IMR-90 (cell line): ENCODE measurements around the gene PTK6. TPM values are rescaled to one million over a fixed set of nuclear protein-coding genes. Genes with fewer than 3 reads are reported as not detected.

Source experiments
- ATAC-seq: fragments of 200-7000 bp; cut with Tn5 transposase; 2 replicates; pipeline ENCODE4 v1.9.1; 2020; ENCODE audit warnings: low read depth, mild to moderate bottlenecking, moderate library complexity
- BruUV-seq: library from RNA; stranded (reverse); fragments of 400-500 nt; replicated peaks from 2 replicates; lab custom pipeline; 2021; lab: Mats Ljungman, UMichigan
- CTCF ChIA-PET: fragments of 300-600 bp; formaldehyde crosslinking; extraction: SDS; loops from one replicate; lab custom pipeline; 2021; ENCODE audit warnings: antibody characterized with exemption; lab: Yijun Ruan, JAX
- POLR2A ChIA-PET: fragments of 300-600 bp; sonication (Branson Sonifier 250); formaldehyde crosslinking; loops from one replicate; lab custom pipeline; 2022; ENCODE audit warnings: antibody characterized with exemption; ENCODE audit not compliant: unreplicated experiment; lab: Charles Lee
- DNase-seq: peaks from one replicate; pipeline ENCODE4 v3.0.0; 2013
- H2AFZ ChIP-seq: replicated peaks from 2 replicates; pipeline ENCODE3; 2013; ENCODE audit warnings: low read length, mild to moderate bottlenecking; ENCODE audit not compliant: poor library complexity
- H2AK5ac ChIP-seq: 2 replicates; pipeline ENCODE4 v1.6.1; 2013; ENCODE audit warnings: low read depth, low read length, inconsistent platforms
- H2AK9ac ChIP-seq: replicated peaks from 2 replicates; pipeline ENCODE3; 2013; ENCODE audit warnings: mild to moderate bottlenecking, low read depth, low read length, moderate library complexity; ENCODE audit not compliant: poor library complexity
- H2BK120ac ChIP-seq: 2 replicates; pipeline ENCODE4 v1.6.1; 2013; ENCODE audit warnings: low read depth, low read length, inconsistent platforms
- H2BK15ac ChIP-seq: 3 replicates; pipeline ENCODE4 v1.6.1; 2013; ENCODE audit warnings: low read depth, low read length, inconsistent platforms
- H2BK20ac ChIP-seq: 2 replicates; pipeline ENCODE4 v1.6.1; 2013; ENCODE audit warnings: low read depth, mild to moderate bottlenecking, inconsistent platforms, low read length, moderate library complexity
- H2BK5ac ChIP-seq: 2 replicates; pipeline ENCODE4 v1.6.1; 2013; ENCODE audit warnings: mild to moderate bottlenecking, low read depth, low read length, inconsistent platforms; ENCODE audit not compliant: poor library complexity, severe bottlenecking
- H3K14ac ChIP-seq: replicated peaks from 2 replicates; pipeline ENCODE4 v1.6.1; 2013; ENCODE audit warnings: low read depth, low read length, inconsistent platforms
- H3K18ac ChIP-seq: 2 replicates; pipeline ENCODE4 v1.6.1; 2013; ENCODE audit warnings: low read depth, low read length, control low read depth
- H3K23ac ChIP-seq: 2 replicates; pipeline ENCODE4 v1.6.1; 2013; ENCODE audit warnings: low read depth, low read length, inconsistent platforms
- H3K27ac ChIP-seq: 2 replicates; pipeline ENCODE4 v1.5.1; 2013; ENCODE audit warnings: mild to moderate bottlenecking, control low read depth, low read length; ENCODE audit not compliant: insufficient read depth
- H3K27me3 ChIP-seq: 2 replicates; pipeline ENCODE4 v1.6.1; 2013; ENCODE audit warnings: low read length; ENCODE audit not compliant: control insufficient read depth, insufficient read depth
- H3K36me3 ChIP-seq: 2 replicates; pipeline ENCODE4 v1.6.1; 2013; ENCODE audit warnings: low read length, mixed read lengths; ENCODE audit not compliant: control insufficient read depth, insufficient read depth
- H3K4ac ChIP-seq: 2 replicates; pipeline ENCODE4 v1.6.1; 2013; ENCODE audit warnings: low read depth, low read length, inconsistent platforms
- H3K4me1 ChIP-seq: 2 replicates; pipeline ENCODE4 v1.6.1; 2013; ENCODE audit warnings: low read length, mixed read lengths; ENCODE audit not compliant: control insufficient read depth, insufficient read depth
- H3K4me2 ChIP-seq: 2 replicates; pipeline ENCODE4 v1.6.1; 2013; ENCODE audit warnings: low read depth, mild to moderate bottlenecking, control low read depth, low read length, moderate library complexity
- H3K4me3 ChIP-seq: 2 replicates; pipeline ENCODE4 v1.5.1; 2013; ENCODE audit warnings: low read depth, mild to moderate bottlenecking, control low read depth, low read length, moderate library complexity; ENCODE audit not compliant: insufficient read depth
- H3K56ac ChIP-seq: 2 replicates; pipeline ENCODE4 v1.6.1; 2013; ENCODE audit warnings: low read length, inconsistent platforms; ENCODE audit not compliant: insufficient read depth; ENCODE audit errors: extremely low read depth
- H3K79me1 ChIP-seq, 2 experiments: 2 replicates each; pipeline ENCODE4 v1.6.1; 2013; ENCODE audit warnings: low read length in 2 of 2, inconsistent platforms in 1 of 2, low read depth in 1 of 2
- H3K9ac ChIP-seq: 2 replicates; pipeline ENCODE4 v1.6.1; 2013; ENCODE audit warnings: low read depth, low read length, control low read depth
- H3K9me1 ChIP-seq: 2 replicates; pipeline ENCODE4 v1.6.1; 2013; ENCODE audit warnings: low read length, inconsistent platforms; ENCODE audit not compliant: insufficient read depth
- H3K9me3 ChIP-seq: 2 replicates; pipeline ENCODE4 v1.6.1; 2013; ENCODE audit warnings: low read length; ENCODE audit not compliant: control insufficient read depth, insufficient read depth
- H4K20me1 ChIP-seq: 2 replicates; pipeline ENCODE4 v1.6.1; 2013; ENCODE audit warnings: low read length, inconsistent platforms; ENCODE audit not compliant: insufficient read depth
- H4K5ac ChIP-seq: 2 replicates; pipeline ENCODE4 v1.6.1; 2013; ENCODE audit warnings: mild to moderate bottlenecking, low read depth, low read length, control low read depth
- H4K8ac ChIP-seq, 2 experiments: 2 replicates each; pipeline ENCODE4 v1.6.1; 2013; ENCODE audit warnings: low read depth in 2 of 2, low read length in 2 of 2, control low read depth in 1 of 2, inconsistent platforms in 1 of 2
- H4K91ac ChIP-seq: 2 replicates; pipeline ENCODE4 v1.6.1; 2013; ENCODE audit warnings: low read depth, low read length, inconsistent platforms; ENCODE audit not compliant: insufficient read depth
- BHLHE40 ChIP-seq: fragments of 150-350 bp; IDR thresholded peaks from 2 replicates; pipeline ENCODE4 v1.6.1; 2016; ENCODE audit warnings: mild to moderate bottlenecking, low read depth, low read length
- CEBPB ChIP-seq: IDR thresholded peaks from 2 replicates; pipeline ENCODE4 v1.6.1; 2012; ENCODE audit warnings: low read depth, low read length, improper control_type of control experiment
- CHD1 ChIP-seq: IDR thresholded peaks from 2 replicates; pipeline ENCODE4 v1.6.1; 2012; ENCODE audit warnings: low read depth, low read length, improper control_type of control experiment
- ELK1 ChIP-seq: fragments of 150-350 bp; IDR thresholded peaks from 2 replicates; pipeline ENCODE4 v1.6.1; 2016; ENCODE audit warnings: low read depth, mild to moderate bottlenecking, low read length, moderate library complexity, borderline replicate concordance
- FOS ChIP-seq: fragments of 150-350 bp; IDR thresholded peaks from 2 replicates; pipeline ENCODE4 v1.6.1; 2016; ENCODE audit warnings: low read depth, low read length
- MAFK ChIP-seq: IDR thresholded peaks from 2 replicates; pipeline ENCODE4 v1.6.1; 2012; ENCODE audit warnings: low read depth, low read length, improper control_type of control experiment
- MAZ ChIP-seq: IDR thresholded peaks from 2 replicates; pipeline ENCODE4 v1.6.1; 2012; ENCODE audit warnings: low read depth, mild to moderate bottlenecking, low read length, improper control_type of control experiment, moderate library complexity, borderline replicate concordance
- MXI1 ChIP-seq: IDR thresholded peaks from 2 replicates; pipeline ENCODE4 v1.6.1; 2012; ENCODE audit warnings: low read depth, mild to moderate bottlenecking, low read length, moderate library complexity, borderline replicate concordance
- NFE2L2 ChIP-seq: fragments of 150-350 bp; IDR thresholded peaks from 2 replicates; pipeline ENCODE4 v1.6.1; 2016; ENCODE audit warnings: low read depth, mild to moderate bottlenecking, low read length
- POLR2A ChIP-seq: IDR thresholded peaks from 2 replicates; pipeline ENCODE4 v1.6.1; 2012; ENCODE audit warnings: mild to moderate bottlenecking, low read depth, low read length
- RAD21 ChIP-seq: IDR thresholded peaks from 2 replicates; pipeline ENCODE4 v1.6.1; 2012; ENCODE audit warnings: low read length, improper control_type of control experiment
- RCOR1 ChIP-seq: IDR thresholded peaks from 2 replicates; pipeline ENCODE4 v1.6.1; 2012; ENCODE audit warnings: mild to moderate bottlenecking, low read length, improper control_type of control experiment; ENCODE audit not compliant: insufficient replicate concordance
- RFX5 ChIP-seq: IDR thresholded peaks from 2 replicates; pipeline ENCODE4 v1.8.0; 2012; ENCODE audit warnings: low read depth, mild to moderate bottlenecking, low read length, moderate library complexity
- SMC3 ChIP-seq: fragments of 150-350 bp; IDR thresholded peaks from 2 replicates; pipeline ENCODE4 v1.6.1; 2016; ENCODE audit warnings: low read depth, mild to moderate bottlenecking, antibody characterized with exemption, low read length, moderate library complexity
- USF2 ChIP-seq: fragments of 150-350 bp; IDR thresholded peaks from 2 replicates; pipeline ENCODE4 v1.6.1; 2017; ENCODE audit warnings: mild to moderate bottlenecking, antibody characterized with exemption, low read length, low read depth
- WGBS, 2 experiments: methylation state at CpG; one replicate each; pipeline versions ENCODE4 v1.1.5 to v1.1.7; 2013; ENCODE audit warnings: missing lambda C conversion rate in 2 of 2; ENCODE audit not compliant: insufficient read length in 1 of 2; ENCODE audit errors: extremely low coverage in 2 of 2; 5-methylcytosine and 5-hydroxymethylcytosine counted together
- dilution Hi-C: fragments of 300-500 bp; cut with HindIII; formaldehyde crosslinking; loops from one replicate; pipeline ENCODE4 v1.14.3; 2018; ENCODE audit warnings: low sequenced_read_pairs; ENCODE audit not compliant: unreplicated experiment
- in situ Hi-C: fragments of 300-500 bp; cut with MboI; formaldehyde crosslinking; loops from 3 replicates; pipeline ENCODE4 v1.14.3; 2019; ENCODE audit warnings: low sequenced_read_pairs, inconsistent platforms, mixed read lengths
- intact Hi-C: fragments of 100-400 bp; cut with micrococcal nuclease; formaldehyde crosslinking; loops from 2 replicates; pipeline ENCODE4 v1.10.0; 2022
- polyA plus RNA-seq, 3 experiments: library from polyadenylated mRNA; depleted of rRNA; stranded (reverse); fragments of >200 nt; gene quantifications; 2 replicates each; pipeline ENCODE4 v1.2.3, GENCODE V29; 2012; ENCODE audit warnings: low replicate concordance in 1 of 3
- total RNA-seq: library from RNA; depleted of rRNA; stranded (reverse); fragments of >200 nt; gene quantifications from 2 replicates; pipeline ENCODE4 v1.2.3, GENCODE V29; 2012
- TF ChIP-seq, protein P1 (sequence below): conservative IDR thresholded peaks from 2 replicates; pipeline ENCODE4 v1.5.1; 2012; ENCODE audit warnings: mild to moderate bottlenecking, low read depth, low read length, improper control_type of control experiment

Gene PTK6
- total and polyA plus RNA-seq, 2 of the 4 experiments (the other 2 are of a cell fraction) = not detected

DNA sequence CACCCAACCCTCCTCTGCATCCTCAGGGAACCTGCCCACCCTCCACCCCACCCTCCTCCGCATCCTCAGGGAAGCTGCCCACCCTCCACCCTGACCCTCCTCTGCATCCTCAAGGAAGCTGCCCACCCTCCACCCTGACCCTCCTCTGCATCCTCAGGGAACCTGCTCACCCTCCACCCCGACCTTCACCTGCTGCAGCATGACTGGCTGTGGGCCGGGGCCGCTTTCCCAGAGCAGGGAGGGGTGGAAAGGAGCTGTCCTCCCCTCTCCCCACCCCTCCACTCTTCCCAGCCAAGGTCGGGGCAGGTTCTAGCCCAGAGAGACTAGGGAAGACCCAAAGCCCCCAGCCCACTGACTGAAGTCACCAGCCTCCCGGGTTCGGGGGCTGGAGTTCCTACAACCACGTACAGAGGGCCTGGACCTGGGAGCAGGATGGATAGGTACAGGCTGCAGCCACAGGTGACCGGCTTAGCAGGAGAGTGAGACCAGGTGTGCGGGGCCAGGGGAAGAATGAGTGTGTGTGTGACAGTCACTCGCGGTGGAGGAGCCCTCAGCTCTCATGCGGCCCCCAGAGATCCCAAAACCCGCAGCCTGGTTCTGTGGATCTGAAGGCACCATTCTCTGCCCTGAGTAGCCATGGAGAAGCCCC lies 49.9 kb downstream of the PTK6 start:
- BruUV-seq = no TSS peak
- Histone ChIP-seq H4K91ac (no peak overlapping the region), H2BK5ac (no peak overlapping the region), H4K5ac (no peak overlapping the region), H3K4me2 (no peak overlapping the region), H4K20me1 (no peaks in the 10 kb centered on the region; the same call in 1 of the 2 replicates), H2BK15ac (no peak overlapping the region), H2AK5ac (no peak overlapping the region), H2BK120ac (no peak overlapping the region), H3K9me3 (no peaks in the 10 kb centered on the region), H3K4me1 (no peaks in the 10 kb centered on the region), H3K9me1 (no peaks in the 10 kb centered on the region), H3K36me3 (no peaks in the 10 kb centered on the region), H4K8ac (no peak overlapping the region), H3K27ac (no peak overlapping the region), H2AK9ac (no peak overlapping the region), H3K79me1 (no peaks in the 10 kb centered on the region), H2AFZ (no peak overlapping the region), H3K27me3 (peaks cover 34% of the 10 kb centered on the region), H3K4ac (no peak overlapping the region), H3K4me3 (no peak overlapping the region), H3K9ac (no peak overlapping the region), H3K14ac (no peak overlapping the region), H3K56ac (no peak overlapping the region), H3K23ac (no peak overlapping the region), H2BK20ac (no peak overlapping the region), H3K18ac (no peak overlapping the region)
- dilution Hi-C loops = no loop called here
- CTCF ChIA-PET = no interaction called here
- TF ChIP-seq, protein P1, sequence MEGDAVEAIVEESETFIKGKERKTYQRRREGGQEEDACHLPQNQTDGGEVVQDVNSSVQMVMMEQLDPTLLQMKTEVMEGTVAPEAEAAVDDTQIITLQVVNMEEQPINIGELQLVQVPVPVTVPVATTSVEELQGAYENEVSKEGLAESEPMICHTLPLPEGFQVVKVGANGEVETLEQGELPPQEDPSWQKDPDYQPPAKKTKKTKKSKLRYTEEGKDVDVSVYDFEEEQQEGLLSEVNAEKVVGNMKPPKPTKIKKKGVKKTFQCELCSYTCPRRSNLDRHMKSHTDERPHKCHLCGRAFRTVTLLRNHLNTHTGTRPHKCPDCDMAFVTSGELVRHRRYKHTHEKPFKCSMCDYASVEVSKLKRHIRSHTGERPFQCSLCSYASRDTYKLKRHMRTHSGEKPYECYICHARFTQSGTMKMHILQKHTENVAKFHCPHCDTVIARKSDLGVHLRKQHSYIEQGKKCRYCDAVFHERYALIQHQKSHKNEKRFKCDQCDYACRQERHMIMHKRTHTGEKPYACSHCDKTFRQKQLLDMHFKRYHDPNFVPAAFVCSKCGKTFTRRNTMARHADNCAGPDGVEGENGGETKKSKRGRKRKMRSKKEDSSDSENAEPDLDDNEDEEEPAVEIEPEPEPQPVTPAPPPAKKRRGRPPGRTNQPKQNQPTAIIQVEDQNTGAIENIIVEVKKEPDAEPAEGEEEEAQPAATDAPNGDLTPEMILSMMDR = no peak
- no peak for TF ChIP-seq MAFK
- no peak for TF ChIP-seq POLR2A
- no peak for TF ChIP-seq RFX5
- no peak for TF ChIP-seq RAD21
- TF ChIP-seq USF2 = no peak
- no peak for TF ChIP-seq ELK1
- TF ChIP-seq CEBPB = no peak
- TF ChIP-seq SMC3 = no peak
- no peak for TF ChIP-seq RCOR1
- no peak for TF ChIP-seq MXI1
- no peak for TF ChIP-seq FOS
- no peak for TF ChIP-seq MAZ
- no peak for TF ChIP-seq BHLHE40
- TF ChIP-seq NFE2L2 = no peak
- TF ChIP-seq CHD1 = no peak
- intact Hi-C loops = no loop called here
- POLR2A ChIA-PET = no interaction called here
- DNase-seq = no peak
- in situ Hi-C loops = no loop called here
- no peak for ATAC-seq
- 54% methylated on average over 2 of the region's 14 CpGs; no CpG with 5 or more reads in 1 of the 2 experiments for WGBS, 2 experiments
